Fibroblast of lung (primary cell): Measurements from ENCODE around the gene ZNF641. TPM values are rescaled to one million over a fixed set of nuclear protein-coding genes. Genes with fewer than 3 reads are reported as not detected.

ENCODE experiments used
- DNase-seq, 2 donors: peaks; one replicate each; pipeline versions ENCODE4 v3.0.0 to v3.0.0-alpha.2; 2010; ENCODE audit warnings: low read depth in 2 of 2
- H2AFZ ChIP-seq: 2 replicates; pipeline ENCODE4 v1.5.1; 2012; ENCODE audit warnings: low read length, control low read depth, inconsistent platforms
- H3K27ac ChIP-seq: 2 replicates; pipeline ENCODE4 v1.5.1; 2011; ENCODE audit warnings: low read length, control low read depth; ENCODE audit not compliant: insufficient read depth
- H3K27me3 ChIP-seq: 2 replicates; pipeline ENCODE4 v1.5.1; 2011; ENCODE audit warnings: mild to moderate bottlenecking, low read length; ENCODE audit not compliant: control insufficient read depth, insufficient read depth
- H3K36me3 ChIP-seq: 2 replicates; pipeline ENCODE4 v1.5.1; 2011; ENCODE audit warnings: low read length; ENCODE audit not compliant: control insufficient read depth, insufficient read depth
- H3K4me1 ChIP-seq: 2 replicates; pipeline ENCODE4 v1.5.1; 2011; ENCODE audit warnings: low read length; ENCODE audit not compliant: control insufficient read depth, insufficient read depth; ENCODE audit errors: extremely low read depth
- H3K4me2 ChIP-seq: 2 replicates; pipeline ENCODE4 v1.5.1; 2011; ENCODE audit warnings: low read length, control low read depth; ENCODE audit not compliant: insufficient read depth; ENCODE audit errors: extremely low read depth
- H3K4me3 ChIP-seq, 4 experiments: fragments of 200-600 bp in 1 of 4; sonication (generic) in 1 of 4; replicated peaks in 1 of 4; 2 replicates each; pipeline ENCODE4 v1.5.1; 2011 to 2016; ENCODE audit warnings: low read length in 4 of 4, low read depth in 3 of 4, mild to moderate bottlenecking in 3 of 4, control low read depth in 2 of 4, inconsistent platforms in 1 of 4, mixed read lengths in 1 of 4; ENCODE audit not compliant: insufficient read depth in 1 of 4; ENCODE audit errors: control extremely low read depth in 1 of 4
- H3K79me2 ChIP-seq: 2 replicates; pipeline ENCODE4 v1.5.1; 2012; ENCODE audit warnings: mild to moderate bottlenecking, low read length, inconsistent platforms; ENCODE audit not compliant: control insufficient read depth, insufficient read depth
- H3K9ac ChIP-seq: 2 replicates; pipeline ENCODE4 v1.5.1; 2011; ENCODE audit warnings: mild to moderate bottlenecking, low read length, control low read depth; ENCODE audit not compliant: insufficient read depth
- H3K9me3 ChIP-seq: 2 replicates; pipeline ENCODE4 v1.5.1; 2012; ENCODE audit warnings: low read depth, low read length; ENCODE audit not compliant: control insufficient read depth, insufficient read depth
- H4K20me1 ChIP-seq: 2 replicates; pipeline ENCODE4 v1.5.1; 2011; ENCODE audit warnings: low read length; ENCODE audit not compliant: control insufficient read depth, insufficient read depth; ENCODE audit errors: extremely low read depth
- CTCF ChIP-seq, 2 donors: IDR thresholded peaks in 1 of 2; conservative IDR thresholded peaks in 1 of 2; 1 replicate in 1 of 2; 2 replicates in 1 of 2; pipeline ENCODE4 v1.5.1; 2011 to 2012; ENCODE audit warnings: low read length in 2 of 2, control low read depth in 1 of 2, inconsistent platforms in 1 of 2, low read depth in 1 of 2, mild to moderate bottlenecking in 1 of 2
- EZH2 ChIP-seq: IDR thresholded peaks from 2 replicates; pipeline ENCODE4 v1.5.1; 2012; ENCODE audit warnings: low read length, control low read depth, mild to moderate bottlenecking; ENCODE audit errors: missing control alignments
- polyA plus RNA-seq, 2 donors: library from polyadenylated mRNA; depleted of rRNA in 1 of 2; stranded (reverse) in 1 of 2; unstranded in 1 of 2; fragments of >200 nt; gene quantifications; 2 replicates each; pipeline ENCODE4 v1.2.1, GENCODE V29; 2011 to 2012; ENCODE audit warnings: missing spikeins in 1 of 2
- total RNA-seq: library from RNA; depleted of rRNA; stranded (reverse); fragments of >200 nt; gene quantifications from 2 replicates; pipeline ENCODE4 v1.2.1, GENCODE V29; 2014

ZNF641 gene
- total and polyA plus RNA-seq, 2 donors (not counting 1 experiment from before 2014, with no cell fraction given): 4.2 to 8.1 TPM

GRCh38 chr12:48340943-48341342 is 9.8 kb downstream of the ZNF641 start:
- Histone ChIP-seq H3K9ac (no peak overlapping the region), H3K79me2 (no peaks in the 10 kb centered on the region), H4K20me1 (no peaks in the 10 kb centered on the region), H3K4me3 (no peak overlapping the region), H3K9me3 (no peaks in the 10 kb centered on the region), H3K4me1 (no peaks in the 10 kb centered on the region), H3K4me2 (no peak overlapping the region), H3K27me3 (no peaks in the 10 kb centered on the region), H3K36me3 (peaks cover 4% of the 10 kb centered on the region), H2AFZ (no peak overlapping the region), H3K27ac (no peak overlapping the region)
- TF ChIP-seq EZH2 (no peak), CTCF (conservative IDR thresholded peaks at IDR 0.05 in 1 of 2, IDR thresholded peaks at IDR 0.05 in 1 of 2; ENCODE audit: low read depth in 1 of 2, low read length in 2 of 2) (no peak)
- no peak for DNase-seq

DNA sequence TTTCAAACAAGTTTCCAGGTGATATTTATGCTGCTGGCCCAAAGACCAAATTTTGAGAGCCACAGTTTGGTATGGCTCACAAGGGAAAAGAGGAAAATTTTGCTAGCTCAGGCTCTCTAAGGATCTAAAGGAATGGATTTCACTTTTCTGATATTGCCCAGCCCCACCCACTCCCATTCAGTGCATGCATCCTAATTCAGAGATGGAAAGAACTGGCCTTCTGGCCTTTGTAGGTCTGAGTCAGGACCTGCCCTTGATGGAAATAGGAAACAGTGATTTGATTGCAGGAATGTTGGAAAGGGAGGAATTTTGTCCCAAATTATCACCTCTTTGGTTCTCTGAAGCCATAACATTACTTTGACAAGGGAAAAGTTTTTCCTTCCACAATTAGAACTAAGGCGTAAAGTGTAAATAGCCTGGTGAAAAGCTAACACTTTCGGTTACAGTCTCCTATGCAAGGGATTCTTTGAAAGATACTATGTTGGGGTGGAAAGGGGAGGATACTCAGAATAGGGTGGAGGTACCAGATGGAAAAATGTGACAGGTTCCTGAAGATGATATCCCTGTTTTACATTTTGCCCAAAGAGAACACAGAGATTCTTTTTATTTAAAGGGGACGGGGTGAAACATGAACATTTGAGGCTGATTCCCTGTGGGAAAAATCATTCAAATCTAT is 11.1 kb downstream of the ZNF641 start:
- no peak overlapping the region for H3K9ac ChIP-seq
- no peak overlapping the region for H3K4me2 ChIP-seq
- no peak overlapping the region for H3K4me3 ChIP-seq
- H3K79me2 ChIP-seq: no peaks in the 10 kb centered on the region
- H2AFZ ChIP-seq: no peak overlapping the region
- no peaks in the 10 kb centered on the region for H3K27me3 ChIP-seq
- no peak for DNase-seq
- no peak overlapping the region for H3K27ac ChIP-seq
- H4K20me1 ChIP-seq: no peaks in the 10 kb centered on the region
- no peak for TF ChIP-seq EZH2
- TF ChIP-seq CTCF (conservative IDR thresholded peaks at IDR 0.05 in 1 of 2, IDR thresholded peaks at IDR 0.05 in 1 of 2; ENCODE audit: low read depth in 1 of 2, low read length in 2 of 2): no peak
- H3K9me3 ChIP-seq: no peaks in the 10 kb centered on the region
- H3K36me3 ChIP-seq: peaks cover 4% of the 10 kb centered on the region
- no peaks in the 10 kb centered on the region for H3K4me1 ChIP-seq

DNA sequence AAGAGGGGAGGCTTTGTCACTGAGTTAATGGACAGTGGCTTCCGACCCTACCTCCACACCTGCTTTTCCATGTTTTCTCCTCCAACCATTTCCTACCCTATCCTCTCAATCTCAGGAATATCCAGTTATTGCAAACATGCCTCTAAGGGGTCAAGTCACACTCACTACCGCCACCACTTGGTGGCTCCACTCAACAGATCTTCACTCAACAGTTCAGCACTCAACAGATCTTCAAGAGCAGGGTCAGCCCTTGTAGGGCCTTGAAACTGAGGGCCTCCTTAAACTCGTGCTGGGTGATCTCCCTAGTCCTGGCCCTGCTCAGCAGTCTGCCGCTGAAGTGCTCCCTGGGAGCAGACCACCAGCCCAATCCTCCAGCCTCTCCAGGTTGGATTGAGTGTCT is 14.2 kb downstream of the ZNF641 start:
- H3K4me1 ChIP-seq: no peaks in the 10 kb centered on the region
- no peak for DNase-seq
- no peak for TF ChIP-seq CTCF (conservative IDR thresholded peaks at IDR 0.05 in 1 of 2, IDR thresholded peaks at IDR 0.05 in 1 of 2; ENCODE audit: low read depth in 1 of 2, low read length in 2 of 2)
- TF ChIP-seq EZH2: no peak

More for the DNA sequence above, 14.2 kb downstream of the ZNF641 start:
- Histone ChIP-seq H3K9me3 (no peaks in the 10 kb centered on the region), H3K27ac (no peak overlapping the region), H2AFZ (no peak overlapping the region), H4K20me1 (no peaks in the 10 kb centered on the region), H3K27me3 (no peaks in the 10 kb centered on the region), H3K9ac (no peak overlapping the region), H3K79me2 (no peaks in the 10 kb centered on the region), H3K4me3 (no peak overlapping the region), H3K4me2 (no peak overlapping the region), H3K36me3 (no peaks in the 10 kb centered on the region)
